Prostate gland (tissue), 2 donors: ENCODE measurements around the gene KLF16. TPM values are rescaled to one million over a fixed set of nuclear protein-coding genes. Genes with fewer than 3 reads are reported as not detected.
A peak's percentile ranks its signal among the peaks of the same experiment; 100 is the strongest.

Source experiments
- DNase-seq: peaks from one replicate; pipeline ENCODE4 v3.0.0-alpha.2; 2019; ENCODE audit warnings: low spot score
- H3K27ac ChIP-seq, 2 donors: fragments of 200-600 bp; sonication (generic); 2 replicates each; pipeline ENCODE4 v1.5.1; 2017 to 2019
- H3K27me3 ChIP-seq: fragments of 200-600 bp; sonication (generic); replicated peaks from 2 replicates; pipeline ENCODE4 v1.5.1; 2019; ENCODE audit not compliant: insufficient read depth
- H3K36me3 ChIP-seq, 2 donors: fragments of 200-600 bp; sonication (generic); 1 replicate in 1 of 2; 2 replicates in 1 of 2; pipeline versions ENCODE4 v1.5.1 to v1.8.1; 2017 to 2019
- H3K4me1 ChIP-seq: fragments of 200-600 bp; sonication (generic); replicated peaks from 2 replicates; pipeline ENCODE4 v1.5.1; 2019
- H3K4me3 ChIP-seq, 2 donors: fragments of 200-600 bp; sonication (generic); 2 replicates each; pipeline ENCODE4 v1.5.1; 2017 to 2019
- H3K9me3 ChIP-seq: fragments of 200-600 bp; sonication (generic); 2 replicates; pipeline ENCODE4 v1.5.1; 2017
- POLR2A ChIP-seq: fragments of 450-650 bp; IDR thresholded peaks from one replicate; pipeline ENCODE4 v1.6.1; 2016; ENCODE audit warnings: antibody characterized with exemption, mild to moderate bottlenecking
- POLR2AphosphoS5 ChIP-seq: sonication (generic); formaldehyde crosslinking; IDR thresholded peaks from one replicate; pipeline ENCODE4 v1.6.1; 2017; ENCODE audit warnings: antibody characterized with exemption
- WGBS: methylation state at CpG from one replicate; pipeline ENCODE4 v1.1.5; 2018; 5-methylcytosine and 5-hydroxymethylcytosine counted together
- intact Hi-C: fragments of 100-400 bp; cut with DNase I; formaldehyde crosslinking; loops from one replicate; pipeline ENCODE4 v1.14.2; 2022
- total RNA-seq, 2 donors: library from RNA; depleted of rRNA; stranded (reverse); fragments of >200 nt; gene quantifications; one replicate each; pipeline ENCODE4 v1.1.0, GENCODE V29; 2016
- TF ChIP-seq, protein P1 (sequence below), 4 experiments: fragments of 200-600 bp in 2 of 4; fragments of 450-650 bp in 2 of 4; sonication (generic) in 2 of 4; IDR thresholded peaks; 1 replicate in 3 of 4; 2 replicates in 1 of 4; pipeline ENCODE4 v1.5.1; 2016 to 2019; ENCODE audit warnings: antibody characterized with exemption in 4 of 4, mild to moderate bottlenecking in 2 of 4, moderate library complexity in 2 of 4

KLF16 gene
- total RNA-seq, 2 donors from 2014 or later, result 8.4 to 22.8 TPM

DNA sequence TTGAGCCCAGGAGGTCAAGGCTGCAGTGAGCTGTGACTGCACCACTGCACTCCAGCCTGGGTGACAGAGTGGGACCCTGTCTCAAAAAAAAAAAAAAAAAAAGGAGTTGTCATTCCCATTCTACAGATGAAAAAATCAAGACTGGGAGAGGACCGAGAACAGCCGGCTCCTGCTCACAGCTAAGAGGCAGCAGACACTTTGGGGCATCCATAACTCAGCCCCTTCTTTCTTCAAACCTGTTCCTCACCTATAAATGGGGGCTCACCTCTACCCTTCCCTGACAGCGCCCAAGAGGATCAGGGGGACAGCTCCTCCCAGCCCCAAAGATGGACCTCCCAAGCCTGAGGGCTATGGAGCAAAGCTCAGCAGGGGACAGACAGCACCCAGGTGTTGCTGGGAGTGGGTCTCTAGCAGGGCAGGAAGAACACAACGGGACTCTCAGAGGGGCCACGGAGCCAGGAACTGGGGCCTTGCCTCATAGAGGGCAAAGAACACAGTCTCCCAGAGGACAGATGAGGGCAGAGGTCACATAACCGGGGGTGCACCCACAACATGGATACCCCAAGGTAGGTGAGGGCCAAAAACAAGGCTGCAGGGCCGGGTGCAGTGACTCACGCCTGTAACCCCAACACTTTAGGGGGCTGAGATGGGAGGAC is 3.4 kb upstream of the KLF16 start:
- Histone ChIP-seq H3K27ac (no peak overlapping the region), H3K4me1 (peaks cover 4% of the 10 kb centered on the region), H3K27me3 (no peaks in the 10 kb centered on the region), H3K4me3 (no peak overlapping the region), H3K36me3 (no peaks in the 10 kb centered on the region), H3K9me3 (no peaks in the 10 kb centered on the region)
- TF ChIP-seq, protein P1, sequence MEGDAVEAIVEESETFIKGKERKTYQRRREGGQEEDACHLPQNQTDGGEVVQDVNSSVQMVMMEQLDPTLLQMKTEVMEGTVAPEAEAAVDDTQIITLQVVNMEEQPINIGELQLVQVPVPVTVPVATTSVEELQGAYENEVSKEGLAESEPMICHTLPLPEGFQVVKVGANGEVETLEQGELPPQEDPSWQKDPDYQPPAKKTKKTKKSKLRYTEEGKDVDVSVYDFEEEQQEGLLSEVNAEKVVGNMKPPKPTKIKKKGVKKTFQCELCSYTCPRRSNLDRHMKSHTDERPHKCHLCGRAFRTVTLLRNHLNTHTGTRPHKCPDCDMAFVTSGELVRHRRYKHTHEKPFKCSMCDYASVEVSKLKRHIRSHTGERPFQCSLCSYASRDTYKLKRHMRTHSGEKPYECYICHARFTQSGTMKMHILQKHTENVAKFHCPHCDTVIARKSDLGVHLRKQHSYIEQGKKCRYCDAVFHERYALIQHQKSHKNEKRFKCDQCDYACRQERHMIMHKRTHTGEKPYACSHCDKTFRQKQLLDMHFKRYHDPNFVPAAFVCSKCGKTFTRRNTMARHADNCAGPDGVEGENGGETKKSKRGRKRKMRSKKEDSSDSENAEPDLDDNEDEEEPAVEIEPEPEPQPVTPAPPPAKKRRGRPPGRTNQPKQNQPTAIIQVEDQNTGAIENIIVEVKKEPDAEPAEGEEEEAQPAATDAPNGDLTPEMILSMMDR (IDR thresholded peaks at IDR 0.05), result no peak
- no peak for TF ChIP-seq POLR2AphosphoS5
- TF ChIP-seq POLR2A, result no peak
- intact Hi-C loops, result no loop called here
- 94% methylated on average over 8 of the region's 8 CpGs for WGBS
- DNase-seq, result no peak

DNA sequence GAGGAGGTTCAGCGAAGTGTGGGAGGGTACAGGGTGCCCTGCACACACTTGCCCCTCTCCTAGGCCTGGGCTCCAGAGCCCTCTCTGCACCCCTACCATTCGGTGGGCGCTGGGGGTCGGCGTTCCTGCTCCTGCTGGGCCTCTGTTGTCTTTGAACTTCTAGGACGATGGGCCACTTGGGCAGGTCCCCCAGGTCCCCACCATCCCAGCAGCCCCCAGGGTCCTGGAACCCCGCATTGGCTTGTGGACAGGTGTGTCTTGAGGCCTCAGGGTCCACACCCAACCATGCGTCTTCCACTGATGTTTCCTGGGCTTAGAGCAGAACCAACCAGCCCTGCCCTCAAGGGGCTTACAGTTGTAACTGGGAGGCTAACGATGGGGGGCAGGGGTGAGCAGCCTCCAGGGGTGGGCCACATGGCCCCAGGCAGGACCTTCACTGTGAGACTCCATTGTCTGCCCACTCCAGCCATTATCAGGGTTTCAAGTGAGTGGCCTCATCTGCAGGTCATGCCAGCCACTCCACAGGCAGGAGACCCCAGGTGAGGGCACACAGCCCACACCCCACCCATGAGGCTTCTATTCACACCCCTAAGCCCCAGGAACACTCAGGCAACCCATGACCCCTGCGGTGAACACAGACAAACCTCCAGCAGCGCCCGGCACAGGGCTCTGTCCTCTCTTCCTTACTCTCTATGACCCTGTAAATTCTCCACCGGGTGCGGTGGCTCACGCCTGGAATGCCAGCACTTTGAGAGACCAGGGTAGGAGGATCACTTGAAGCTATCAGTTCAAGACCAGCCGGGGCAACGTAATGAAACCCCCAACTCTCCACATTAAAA is 2.0 kb upstream of the KLF16 start:
- H3K4me3 ChIP-seq, result peak overlapping the region in 1 of 2 donors; percentile 67

DNA sequence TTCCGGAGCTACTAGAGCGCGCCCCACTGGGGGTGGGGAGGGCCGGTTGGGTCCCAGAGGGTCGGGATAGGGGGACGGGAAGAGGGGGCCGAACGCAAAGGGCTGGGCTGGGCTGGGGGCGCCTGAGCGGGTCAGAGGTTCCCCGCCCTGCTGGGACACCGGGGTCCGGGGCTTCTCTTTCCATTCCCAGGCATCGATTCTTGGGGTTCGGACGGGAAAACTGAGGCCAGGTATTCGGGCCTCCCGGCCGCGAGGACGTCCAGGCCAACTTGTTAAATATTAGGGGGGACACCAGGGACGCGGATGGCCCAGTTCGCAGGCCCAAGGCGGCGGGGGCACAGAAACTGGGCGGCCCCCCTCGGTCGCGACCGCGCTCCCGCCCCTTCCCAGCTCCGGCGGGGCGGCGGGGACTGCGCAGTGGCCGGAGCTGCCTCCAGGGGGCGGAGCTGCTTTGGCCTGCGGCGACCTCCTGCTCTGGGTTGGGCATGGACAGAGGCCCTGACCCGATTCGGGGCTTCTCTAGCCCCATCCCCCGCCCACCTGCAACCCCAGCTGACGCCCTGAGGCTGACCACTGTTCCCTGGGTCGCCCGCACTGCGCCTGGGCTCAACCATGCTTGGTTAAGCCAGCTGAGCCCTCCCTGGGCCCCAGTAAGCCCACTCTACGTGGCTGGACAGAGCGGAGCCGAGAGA is 1.2 kb upstream of the KLF16 start:
- TF ChIP-seq POLR2AphosphoS5 (no peak), POLR2A (no peak)
- TF ChIP-seq, protein P1 (IDR thresholded peaks at IDR 0.05), result peak; percentile 69 to 91 (median 81)
- Histone ChIP-seq H3K27me3 (no peaks in the 10 kb centered on the region), H3K4me3 (peak overlapping the region; percentile 66 to 67), H3K36me3 (no peaks in the 10 kb centered on the region), H3K27ac (peak overlapping the region; percentile 81 to 89), H3K4me1 (peaks cover 13% of the 10 kb centered on the region), H3K9me3 (no peaks in the 10 kb centered on the region)
- intact Hi-C loops, result no loop called here
- DNase-seq, result peak; percentile 58
- 6% methylated on average over 52 of the region's 52 CpGs for WGBS

More for the DNA sequence above, 2.0 kb upstream of the KLF16 start:
- peak overlapping the region; percentile 81 to 89 for H3K27ac ChIP-seq
- intact Hi-C loops, result no loop called here
- H3K9me3 ChIP-seq, result no peaks in the 10 kb centered on the region
- H3K27me3 ChIP-seq, result no peaks in the 10 kb centered on the region
- no peaks in the 10 kb centered on the region for H3K36me3 ChIP-seq
- WGBS, result 87% methylated on average over 17 of the region's 17 CpGs
- H3K4me1 ChIP-seq, result peaks cover 8% of the 10 kb centered on the region
- TF ChIP-seq, protein P1 (IDR thresholded peaks at IDR 0.05), result no peak
- TF ChIP-seq POLR2AphosphoS5 (no peak), POLR2A (no peak)
- DNase-seq, result no peak

DNA sequence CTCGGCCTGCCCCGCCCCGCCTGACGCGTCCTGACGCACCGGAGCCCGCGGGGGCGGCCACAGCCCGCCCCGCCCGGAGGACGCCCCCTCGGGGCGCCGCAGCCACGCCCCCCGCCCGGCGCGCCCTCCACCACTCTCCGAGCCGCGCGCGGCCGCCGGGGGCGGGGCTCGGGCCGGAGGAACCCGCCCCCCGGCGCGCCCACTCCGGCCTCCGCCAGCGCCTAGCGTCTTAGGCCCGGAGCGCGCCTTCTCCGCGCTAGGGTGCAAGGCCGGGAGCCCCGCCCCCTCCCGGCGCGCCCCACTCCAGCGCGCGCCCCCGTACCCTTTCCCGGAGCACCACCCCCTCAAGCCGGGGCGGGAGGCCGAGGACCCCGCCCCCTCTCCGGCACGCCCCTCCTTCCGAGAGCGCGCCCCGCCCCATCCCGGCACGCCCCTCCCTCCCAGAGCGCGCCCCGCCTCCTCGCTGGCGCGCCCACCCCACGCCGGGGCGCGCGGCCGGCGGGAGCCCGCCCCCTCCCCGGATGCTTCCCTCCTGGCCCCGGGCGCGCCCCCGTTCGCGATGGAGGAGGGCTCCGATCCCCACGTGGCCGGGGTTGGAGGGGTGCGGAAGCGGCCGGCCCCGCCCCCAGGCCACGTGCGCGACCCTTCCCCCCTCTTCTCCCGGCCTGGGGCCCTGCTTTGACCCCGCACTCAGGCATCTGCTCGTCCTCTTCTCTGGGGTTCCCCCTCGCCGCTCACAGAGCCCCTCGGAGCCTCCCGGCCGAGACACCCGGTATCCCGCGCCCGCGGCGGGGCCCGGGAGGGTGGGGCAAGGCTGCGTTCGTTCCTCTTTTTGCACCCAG is 480 bp upstream of the KLF16 start:
- peak overlapping the region; percentile 81 to 89 for H3K27ac ChIP-seq
- H3K36me3 ChIP-seq, result no peaks in the 10 kb centered on the region
- peak overlapping the region; percentile 66 to 67 for H3K4me3 ChIP-seq
- H3K27me3 ChIP-seq, result no peaks in the 10 kb centered on the region
- intact Hi-C loops, result no loop called here
- TF ChIP-seq POLR2A (peak; percentile 33), POLR2AphosphoS5 (peak; percentile 50)
- TF ChIP-seq, protein P1 (IDR thresholded peaks at IDR 0.05), result no peak
- DNase-seq, result peak; percentile 89
- 2% methylated on average over 30 of the region's 115 CpGs for WGBS
- H3K9me3 ChIP-seq, result no peaks in the 10 kb centered on the region
- H3K4me1 ChIP-seq, result peaks cover 13% of the 10 kb centered on the region
